HG02623 (cell line): ENCODE measurements around the gene KMT5B.

ENCODE experiments used
- ATAC-seq: cut with Tn5 transposase; IDR thresholded peaks from one replicate; pipeline ENCODE4 v1.9.1; 2021; ENCODE audit warnings: moderate library complexity; ENCODE audit not compliant: unreplicated experiment

The KMT5B gene

DNA sequence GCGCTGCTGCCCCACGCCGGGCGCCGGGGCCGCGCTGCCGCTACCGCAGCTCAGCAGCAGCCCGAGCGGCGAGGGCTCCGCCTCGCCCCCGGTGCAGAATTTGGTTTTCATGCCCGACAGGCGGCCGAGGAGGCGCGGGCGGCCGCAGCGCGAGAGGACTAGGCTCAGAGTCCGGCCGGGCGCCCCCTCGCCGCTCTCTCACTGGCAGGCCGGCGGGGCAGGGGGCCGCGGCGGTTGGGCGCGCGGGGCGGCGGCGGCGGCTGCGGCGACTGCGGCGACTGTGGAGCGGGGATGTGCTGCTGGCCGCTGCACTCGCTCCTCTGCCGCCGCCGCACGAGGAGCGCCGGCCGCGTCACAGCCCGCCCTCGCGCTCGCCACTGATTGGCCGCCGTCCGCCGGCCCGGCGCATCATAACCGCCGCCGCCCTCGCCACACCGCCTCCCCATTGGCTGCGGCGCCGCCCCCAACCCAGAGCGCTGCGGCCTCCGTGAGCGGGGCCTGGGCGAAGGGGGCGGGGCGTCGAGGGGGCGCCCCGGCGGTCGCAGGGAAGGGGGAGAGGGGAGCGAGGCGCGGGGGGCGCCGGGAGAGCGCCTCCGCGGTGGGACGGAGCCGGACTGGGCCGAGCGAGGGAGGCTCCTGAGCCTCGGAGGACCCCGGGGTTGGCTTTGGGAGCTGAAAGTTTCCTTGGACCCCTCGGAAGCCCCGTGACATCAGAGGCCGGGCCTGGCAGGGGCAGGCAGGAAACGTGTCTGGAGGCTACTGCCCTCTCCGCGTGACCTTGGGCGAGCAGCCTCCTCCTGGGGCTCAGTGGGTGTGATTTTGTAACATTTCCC is 91.8 kb downstream of the KMT5B start, which contains the start of gene CHKA:
Gene CHKA (minus strand): TSS at position 322 of the 833 bp plus-strand sequence. CDS start 211 bp downstream, at position 111.
- ATAC-seq = peak; percentile 75

DNA sequence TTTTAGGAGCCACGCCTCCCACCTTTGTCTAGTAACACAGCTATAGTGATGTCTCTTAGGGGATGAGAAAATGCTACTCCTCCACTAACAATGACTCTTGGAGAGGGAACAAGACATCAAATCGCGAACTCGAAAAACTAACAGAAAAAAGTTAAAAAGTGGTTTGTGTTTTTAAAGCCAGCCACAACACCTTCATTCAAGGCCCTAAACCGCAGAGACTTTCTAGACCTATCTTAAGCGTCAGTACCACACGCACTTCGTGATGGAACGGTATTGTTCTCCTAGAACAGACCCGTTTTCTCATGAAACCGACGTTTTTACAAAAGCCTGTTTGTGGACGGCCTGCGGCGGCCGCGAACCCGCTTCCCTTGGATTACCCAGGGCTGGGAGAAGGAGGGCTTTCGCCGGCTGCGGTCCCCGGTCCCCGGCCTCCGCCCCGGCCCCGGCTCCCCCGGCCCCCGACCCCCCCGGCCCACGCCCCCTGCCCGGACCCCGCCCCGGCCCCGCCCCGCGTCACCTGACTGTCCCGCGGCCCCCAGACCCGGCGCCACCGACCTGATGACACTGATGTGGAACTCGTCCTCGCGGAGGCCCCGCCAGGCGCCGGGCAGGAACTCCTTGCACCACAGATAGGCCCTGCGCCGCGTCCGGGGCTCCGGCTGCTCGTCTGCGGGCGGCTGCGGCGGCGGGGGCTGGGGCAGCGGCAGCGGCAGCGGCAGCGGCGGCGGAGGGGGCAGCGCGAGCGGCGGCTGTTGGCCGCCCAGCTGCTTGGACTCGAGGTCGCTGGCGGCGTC is 92.6 kb downstream of the KMT5B start:
- ATAC-seq = peak; percentile 14

DNA sequence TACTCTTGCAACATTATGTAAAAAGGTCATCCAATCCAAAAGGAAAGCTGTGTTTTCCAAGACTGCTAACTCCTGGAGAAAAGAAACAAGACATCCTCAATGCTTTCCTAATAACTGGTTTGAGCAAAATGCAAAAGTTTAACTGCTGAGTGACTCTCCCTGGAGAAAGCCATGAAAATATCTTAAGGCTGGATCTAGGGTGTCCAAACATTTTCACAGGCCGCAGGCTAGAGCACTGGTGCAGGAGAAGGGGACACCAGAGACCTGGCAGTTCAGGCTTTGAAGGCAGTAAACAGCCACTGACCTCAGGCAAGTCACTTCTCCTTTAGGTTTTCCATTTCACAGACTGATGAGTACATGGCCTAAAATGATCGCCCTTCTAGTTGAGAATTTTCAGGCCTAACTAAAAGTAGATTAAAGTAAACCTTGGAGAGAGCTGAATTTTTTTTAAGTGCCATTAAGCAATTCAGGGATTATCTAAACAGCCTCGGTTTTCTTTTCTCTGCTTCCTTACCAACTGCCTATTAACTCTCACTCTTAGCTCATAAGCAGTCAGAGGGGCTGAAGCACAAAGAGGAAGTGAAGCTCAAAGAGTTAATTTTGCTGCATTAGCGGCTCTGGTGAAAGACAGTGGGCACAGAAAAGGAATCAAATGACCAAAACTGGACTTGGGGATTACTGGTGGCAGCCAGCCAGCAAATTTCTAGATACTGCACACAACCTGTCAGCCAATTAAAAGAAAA is 94.2 kb downstream of the KMT5B start:
- no peak for ATAC-seq

DNA sequence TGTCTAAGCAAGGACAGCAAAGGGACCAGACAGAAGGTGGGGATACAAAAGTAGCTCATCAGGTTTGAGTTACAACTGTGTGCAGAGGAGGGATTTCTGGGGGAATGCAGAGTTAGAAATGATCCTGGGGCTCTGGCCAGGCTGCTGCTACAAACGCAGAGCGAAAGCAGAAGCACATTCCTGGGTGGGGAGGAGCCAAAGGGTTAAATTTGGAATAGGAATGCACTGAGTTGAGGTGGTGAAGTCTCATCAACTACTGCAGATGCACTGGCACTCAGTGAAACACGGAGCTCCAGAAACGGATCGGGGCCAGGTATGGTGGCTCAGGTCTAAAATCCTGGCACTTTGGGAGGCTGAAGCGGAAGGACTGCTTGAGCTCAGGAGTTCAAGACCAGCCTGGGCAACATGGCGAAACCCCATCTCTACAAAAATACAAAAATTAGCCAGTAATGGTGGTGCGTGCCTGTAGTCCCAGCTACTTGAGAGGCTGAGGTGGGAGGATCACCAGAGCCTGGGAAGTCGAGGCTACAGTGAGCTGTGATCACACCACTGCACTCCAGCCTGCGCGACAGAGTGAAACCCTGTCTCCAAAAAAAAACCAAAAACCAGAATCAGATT is 95.1 kb downstream of the KMT5B start:
- ATAC-seq = no peak

DNA sequence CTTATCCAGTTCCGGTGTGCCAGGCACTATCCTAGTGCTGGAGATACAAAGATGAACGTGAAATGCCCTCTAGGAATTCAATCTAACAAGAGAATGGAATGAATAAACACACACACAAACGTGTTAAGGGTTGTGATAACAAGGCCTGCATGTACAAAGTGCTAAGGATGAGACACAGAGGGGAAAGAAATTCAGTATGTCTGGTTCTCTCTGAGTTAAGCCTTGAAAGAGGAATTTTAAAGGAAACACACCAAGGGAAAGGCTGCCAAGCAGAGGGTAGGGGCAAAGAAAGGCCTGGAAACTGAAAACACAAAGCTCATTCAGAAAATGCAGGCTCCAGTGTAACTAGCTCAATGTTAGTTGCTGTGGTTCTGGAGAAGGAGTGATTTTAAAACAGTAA is 96.1 kb downstream of the KMT5B start:
- no peak for ATAC-seq

DNA sequence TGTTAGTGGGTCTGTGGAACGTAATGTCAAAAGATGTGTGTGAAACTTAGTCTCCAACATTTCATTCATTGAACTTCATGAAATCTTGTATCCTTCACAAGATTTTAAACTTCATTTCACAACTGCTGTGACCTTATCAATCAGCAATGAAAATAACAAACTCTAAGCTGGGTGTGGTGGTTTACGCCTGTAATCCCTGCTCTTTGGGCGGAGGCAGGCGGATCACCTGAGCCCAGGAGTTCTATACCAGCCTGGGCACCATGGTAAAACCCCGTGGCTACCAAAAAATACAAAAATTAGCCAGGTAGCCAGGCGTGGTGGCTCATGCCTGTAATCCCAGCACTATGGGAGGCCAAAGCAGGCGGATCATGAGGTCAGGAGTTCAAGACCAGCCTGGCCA is 97.0 kb downstream of the KMT5B start:
- no peak for ATAC-seq

DNA sequence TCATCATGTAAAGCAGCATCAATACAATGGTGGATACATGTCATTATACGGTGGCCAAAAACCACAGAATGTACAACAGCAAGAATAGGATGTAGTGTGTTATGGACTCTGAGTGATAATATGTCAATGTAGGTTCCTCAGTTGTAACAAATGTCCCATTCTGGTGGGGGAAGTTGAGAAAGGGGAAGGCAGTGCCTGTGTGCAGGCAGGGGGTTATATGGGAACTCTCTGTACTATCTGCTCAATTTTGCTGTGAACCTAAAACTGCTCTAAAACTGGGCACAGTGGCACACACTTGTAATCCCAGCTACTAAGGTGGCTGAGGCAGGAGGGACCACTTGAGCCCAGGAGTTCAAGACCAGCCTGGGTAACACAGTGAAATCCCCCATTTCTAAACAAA is 97.8 kb downstream of the KMT5B start:
- no peak for ATAC-seq

DNA sequence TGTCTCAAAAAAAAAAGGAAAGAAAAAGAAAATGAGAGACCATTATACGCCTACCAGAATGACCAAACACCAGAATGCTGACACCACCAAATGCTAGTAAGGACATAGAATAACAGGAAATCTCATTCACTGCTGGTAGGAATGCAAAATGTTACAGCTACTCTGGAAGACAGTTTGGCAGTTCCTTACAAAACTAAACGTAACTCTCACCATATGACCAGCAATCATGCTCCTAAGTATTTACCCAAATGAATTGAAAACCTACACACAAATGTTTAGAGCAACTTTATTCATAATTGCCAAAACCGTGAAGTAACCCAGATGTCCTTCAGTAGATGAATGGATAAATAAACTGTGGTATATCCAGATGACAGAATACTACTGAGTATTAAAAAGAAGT is 99.1 kb downstream of the KMT5B start:
- ATAC-seq = no peak

DNA sequence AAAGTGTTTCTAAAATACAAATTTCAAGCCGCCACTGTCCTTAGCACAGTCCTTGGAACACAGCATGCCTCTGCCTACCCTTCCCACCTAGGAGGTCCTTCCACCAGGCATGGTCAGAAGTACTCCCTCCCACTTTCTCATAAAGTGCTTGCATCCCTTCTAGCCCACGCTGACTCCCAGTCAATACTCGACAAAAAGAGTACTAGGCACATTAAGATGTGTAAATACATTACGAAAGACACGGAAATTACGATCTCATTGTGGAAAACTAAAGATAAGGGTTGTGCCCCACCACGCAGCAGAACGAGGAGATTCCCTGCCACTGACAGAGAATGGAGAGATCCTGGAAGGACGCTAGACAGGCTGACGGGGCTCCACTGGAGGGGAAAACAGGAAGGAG is 105.4 kb downstream of the KMT5B start:
- no peak for ATAC-seq

DNA sequence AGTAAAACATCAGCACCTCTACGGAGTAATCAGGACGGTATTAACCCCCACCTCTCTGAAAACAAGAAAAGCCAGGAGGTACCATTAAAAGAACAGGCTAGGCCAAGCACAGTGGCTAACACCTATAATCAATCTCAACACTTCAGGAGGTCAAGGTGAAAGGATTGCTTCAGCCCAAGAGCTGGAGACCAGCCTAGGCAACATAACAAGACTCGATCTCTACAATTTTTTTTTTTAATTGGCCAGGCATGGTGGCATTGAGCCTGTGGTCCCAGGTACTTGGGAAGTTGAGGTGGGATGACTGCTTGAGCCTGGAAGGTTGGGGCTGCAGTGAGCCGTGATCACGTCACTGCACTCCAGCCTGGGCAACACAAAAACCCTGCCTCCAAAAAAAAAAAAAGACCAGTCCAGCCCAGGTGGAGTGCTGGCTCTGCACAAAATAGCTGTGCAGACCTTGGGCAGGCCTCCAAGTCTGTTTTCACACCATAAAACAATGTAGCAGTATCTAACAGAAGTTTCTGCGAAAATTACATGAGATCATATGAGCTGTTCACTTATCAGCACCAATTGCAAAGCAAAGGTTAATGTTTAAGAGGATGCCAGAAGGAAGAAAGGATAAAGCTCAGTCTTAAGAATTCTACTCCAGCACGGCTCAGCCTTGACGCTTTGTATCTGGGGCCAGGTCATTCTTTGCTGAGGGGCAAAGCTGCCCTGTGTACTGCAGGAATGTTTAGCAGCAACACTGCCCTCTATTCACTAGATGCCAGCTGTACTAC is 106.7 kb downstream of the KMT5B start:
- ATAC-seq = no peak
